Neutrophil (primary cell): ENCODE results near the gene KLHL17.

ENCODE experiments used
- H3K27ac ChIP-seq: fragments of 200-600 bp; sonication (generic); 2 replicates; pipeline ENCODE4 v1.5.1; 2016; ENCODE audit warnings: mild to moderate bottlenecking, moderate library complexity
- H3K27me3 ChIP-seq: fragments of 200-600 bp; sonication (generic); 2 replicates; pipeline ENCODE4 v1.6.0; 2016; ENCODE audit warnings: mild to moderate bottlenecking
- H3K36me3 ChIP-seq: fragments of 200-600 bp; sonication (generic); 2 replicates; pipeline ENCODE4 v1.5.1; 2017
- H3K4me1 ChIP-seq, 2 experiments: fragments of 200-600 bp in 1 of 2; sonication (generic) in 1 of 2; 1 replicate in 1 of 2; 2 replicates in 1 of 2; pipeline versions ENCODE4 v1.5.1 to v1.6.1; 2013 to 2016; ENCODE audit warnings: low read depth in 1 of 2, low read length in 1 of 2, mild to moderate bottlenecking in 1 of 2, moderate library complexity in 1 of 2; ENCODE audit not compliant: control insufficient read depth in 1 of 2, insufficient read depth in 1 of 2
- H3K4me3 ChIP-seq, 2 experiments: fragments of 200-600 bp in 1 of 2; sonication (generic) in 1 of 2; 1 replicate in 1 of 2; 2 replicates in 1 of 2; pipeline ENCODE4 v1.5.1; 2013 to 2016; ENCODE audit warnings: low read depth in 1 of 2, low read length in 1 of 2, mild to moderate bottlenecking in 1 of 2, moderate library complexity in 1 of 2
- H3K9me3 ChIP-seq: fragments of 200-600 bp; sonication (generic); 2 replicates; pipeline ENCODE4 v1.5.1; 2016
- TF ChIP-seq, protein P1 (sequence below): fragments of 200-600 bp; sonication (generic); IDR thresholded peaks from 2 replicates; pipeline ENCODE4 v1.5.1; 2016; ENCODE audit warnings: antibody characterized with exemption

KLHL17 gene

DNA sequence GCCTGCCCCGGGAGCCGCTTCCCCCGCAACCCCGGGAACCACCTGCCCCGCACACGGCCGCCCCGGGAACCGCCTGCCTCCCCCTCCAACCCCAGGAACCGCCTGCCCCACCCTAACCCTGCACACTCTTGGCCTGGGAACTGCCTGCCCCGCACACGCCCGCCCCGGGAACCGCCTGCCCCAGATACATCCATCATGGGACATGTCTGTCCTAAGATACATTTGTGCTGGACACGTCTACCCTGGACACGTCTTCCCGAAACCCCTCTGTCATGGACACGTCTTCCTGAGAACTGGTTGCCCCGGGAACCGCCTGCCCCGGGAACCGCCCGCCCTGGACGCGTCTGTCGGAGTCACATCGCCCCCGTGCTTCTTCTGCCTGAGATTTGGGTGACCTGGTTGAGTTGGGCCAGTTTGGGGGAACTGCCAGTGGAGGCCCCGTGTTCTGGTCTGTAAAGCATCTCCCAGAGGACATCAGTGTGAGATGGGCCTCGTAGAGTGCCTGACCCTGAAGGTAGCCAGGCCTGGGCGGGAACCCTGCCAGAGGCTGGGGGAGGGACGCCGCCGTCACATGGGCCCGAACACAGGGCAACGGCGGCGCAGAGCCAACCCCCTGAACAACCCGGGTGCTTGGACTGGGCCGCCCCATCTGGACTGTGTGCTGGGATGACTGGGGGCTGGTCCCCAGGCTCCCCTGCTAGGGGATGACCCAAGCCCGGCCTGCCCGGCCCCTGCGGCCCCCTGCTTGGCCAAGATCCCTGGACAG is 17.9 kb downstream of the KLHL17 start:
- H3K4me1 ChIP-seq: peaks cover 3 to 5% of the 10 kb centered on the region in 2 experiments
- TF ChIP-seq, protein P1, sequence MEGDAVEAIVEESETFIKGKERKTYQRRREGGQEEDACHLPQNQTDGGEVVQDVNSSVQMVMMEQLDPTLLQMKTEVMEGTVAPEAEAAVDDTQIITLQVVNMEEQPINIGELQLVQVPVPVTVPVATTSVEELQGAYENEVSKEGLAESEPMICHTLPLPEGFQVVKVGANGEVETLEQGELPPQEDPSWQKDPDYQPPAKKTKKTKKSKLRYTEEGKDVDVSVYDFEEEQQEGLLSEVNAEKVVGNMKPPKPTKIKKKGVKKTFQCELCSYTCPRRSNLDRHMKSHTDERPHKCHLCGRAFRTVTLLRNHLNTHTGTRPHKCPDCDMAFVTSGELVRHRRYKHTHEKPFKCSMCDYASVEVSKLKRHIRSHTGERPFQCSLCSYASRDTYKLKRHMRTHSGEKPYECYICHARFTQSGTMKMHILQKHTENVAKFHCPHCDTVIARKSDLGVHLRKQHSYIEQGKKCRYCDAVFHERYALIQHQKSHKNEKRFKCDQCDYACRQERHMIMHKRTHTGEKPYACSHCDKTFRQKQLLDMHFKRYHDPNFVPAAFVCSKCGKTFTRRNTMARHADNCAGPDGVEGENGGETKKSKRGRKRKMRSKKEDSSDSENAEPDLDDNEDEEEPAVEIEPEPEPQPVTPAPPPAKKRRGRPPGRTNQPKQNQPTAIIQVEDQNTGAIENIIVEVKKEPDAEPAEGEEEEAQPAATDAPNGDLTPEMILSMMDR: no peak
- H3K4me3 ChIP-seq: no peak overlapping the region
- H3K36me3 ChIP-seq: no peaks in the 10 kb centered on the region
- no peaks in the 10 kb centered on the region for H3K9me3 ChIP-seq
- peaks cover 71% of the 10 kb centered on the region for H3K27me3 ChIP-seq
- H3K27ac ChIP-seq: no peak overlapping the region

- H3K27ac ChIP-seq: no peak overlapping the region
- TF ChIP-seq, protein P1: no peak
- no peaks in the 10 kb centered on the region for H3K36me3 ChIP-seq
- H3K4me1 ChIP-seq: peaks cover 3 to 5% of the 10 kb centered on the region in 2 experiments
- no peaks in the 10 kb centered on the region for H3K9me3 ChIP-seq
- no peak overlapping the region for H3K4me3 ChIP-seq
- peaks cover 71% of the 10 kb centered on the region for H3K27me3 ChIP-seq
Observed at GRCh38 chr1:978835-979743, 18.7 kb downstream of the KLHL17 start.

- Histone ChIP-seq H3K27me3 (peaks cover 70% of the 10 kb centered on the region), H3K36me3 (no peaks in the 10 kb centered on the region), H3K9me3 (no peaks in the 10 kb centered on the region), H3K4me1 (peaks cover 3 to 5% of the 10 kb centered on the region in 2 experiments), H3K4me3 (no peak overlapping the region), H3K27ac (no peak overlapping the region)
- TF ChIP-seq, protein P1: no peak
Observed at GRCh38 chr1:979744-980072, 19.3 kb downstream of the KLHL17 start.

DNA sequence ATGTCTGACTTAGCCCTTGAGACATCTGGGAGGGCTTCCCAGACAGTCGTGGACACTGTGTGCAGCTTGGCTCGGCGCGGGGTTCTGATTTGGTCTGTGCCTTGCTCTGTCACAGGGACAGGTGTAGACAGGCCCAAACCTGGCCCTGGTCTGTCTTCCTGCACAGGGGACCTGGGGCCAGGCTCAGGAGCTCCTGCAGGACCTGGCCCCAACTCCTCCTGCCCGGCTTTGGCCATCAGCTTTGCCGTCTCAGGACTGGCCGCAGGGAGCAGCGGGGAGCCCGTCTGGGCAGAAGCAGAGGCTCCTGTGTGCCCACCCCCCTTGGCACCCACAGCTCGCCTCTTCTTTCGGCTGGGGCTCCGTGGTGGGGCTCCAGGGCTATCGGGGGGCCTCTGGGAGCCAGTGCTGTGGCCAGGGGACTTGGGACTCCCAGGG is 19.8 kb downstream of the KLHL17 start:
- no peak overlapping the region for H3K27ac ChIP-seq
- H3K4me1 ChIP-seq: peaks cover 3 to 5% of the 10 kb centered on the region in 2 experiments
- no peaks in the 10 kb centered on the region for H3K36me3 ChIP-seq
- H3K9me3 ChIP-seq: no peaks in the 10 kb centered on the region
- TF ChIP-seq, protein P1: no peak
- H3K4me3 ChIP-seq: no peak overlapping the region
- peaks cover 70% of the 10 kb centered on the region for H3K27me3 ChIP-seq

- Histone ChIP-seq H3K4me1 (peaks cover 3 to 5% of the 10 kb centered on the region in 2 experiments), H3K36me3 (no peaks in the 10 kb centered on the region), H3K4me3 (no peak overlapping the region), H3K27ac (no peak overlapping the region), H3K27me3 (peaks cover 70% of the 10 kb centered on the region), H3K9me3 (no peaks in the 10 kb centered on the region)
- TF ChIP-seq, protein P1: no peak
Observed at GRCh38 chr1:980602-981395, 20.4 kb downstream of the KLHL17 start.
